Left renal pelvis (tissue), 4 donors: Measurements from ENCODE around the gene HIVEP2. TPM values are rescaled to one million over a fixed set of nuclear protein-coding genes. Genes with fewer than 3 reads are reported as not detected.

Source experiments
- DNase-seq, 4 donors: peaks; one replicate each; pipeline ENCODE4 v3.0.0-alpha.2; 2013; ENCODE audit warnings: low read depth in 4 of 4, low spot score in 3 of 4
- polyA plus RNA-seq, 4 donors: library from polyadenylated mRNA; unstranded; fragments of 120-200 nt; gene quantifications; one replicate each; pipeline ENCODE4 v1.2.1, GENCODE V29; 2013; ENCODE audit not compliant: insufficient read length in 4 of 4

HIVEP2 gene
- polyA plus RNA-seq, 4 donors = 10.2 to 15.8 (median 13.0) TPM

DNA sequence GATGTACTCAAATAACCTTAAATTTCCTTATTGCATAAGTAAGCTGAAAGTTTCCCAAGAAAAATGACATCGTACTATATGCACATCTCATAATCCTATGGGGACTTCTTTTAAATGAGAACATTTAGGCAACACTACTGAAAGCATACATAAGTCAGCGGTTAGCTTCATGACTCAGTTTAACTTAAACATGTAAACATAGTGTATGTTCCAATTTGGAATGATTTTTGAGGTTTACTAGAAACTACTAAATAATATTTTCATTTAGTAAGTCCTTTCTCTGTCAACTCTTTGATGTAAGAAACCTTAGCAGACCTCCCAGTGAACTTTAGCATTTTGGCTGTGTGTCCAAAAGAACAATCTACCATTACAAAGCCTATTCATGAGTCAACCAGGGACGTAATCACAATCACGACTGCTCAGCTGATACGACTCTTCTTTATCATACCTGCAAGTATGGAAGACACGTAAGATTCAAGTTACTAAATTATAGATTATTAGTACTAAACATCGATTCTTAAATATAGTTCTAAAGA is 19.3 kb downstream of the HIVEP2 start:
- no peak for DNase-seq

DNA sequence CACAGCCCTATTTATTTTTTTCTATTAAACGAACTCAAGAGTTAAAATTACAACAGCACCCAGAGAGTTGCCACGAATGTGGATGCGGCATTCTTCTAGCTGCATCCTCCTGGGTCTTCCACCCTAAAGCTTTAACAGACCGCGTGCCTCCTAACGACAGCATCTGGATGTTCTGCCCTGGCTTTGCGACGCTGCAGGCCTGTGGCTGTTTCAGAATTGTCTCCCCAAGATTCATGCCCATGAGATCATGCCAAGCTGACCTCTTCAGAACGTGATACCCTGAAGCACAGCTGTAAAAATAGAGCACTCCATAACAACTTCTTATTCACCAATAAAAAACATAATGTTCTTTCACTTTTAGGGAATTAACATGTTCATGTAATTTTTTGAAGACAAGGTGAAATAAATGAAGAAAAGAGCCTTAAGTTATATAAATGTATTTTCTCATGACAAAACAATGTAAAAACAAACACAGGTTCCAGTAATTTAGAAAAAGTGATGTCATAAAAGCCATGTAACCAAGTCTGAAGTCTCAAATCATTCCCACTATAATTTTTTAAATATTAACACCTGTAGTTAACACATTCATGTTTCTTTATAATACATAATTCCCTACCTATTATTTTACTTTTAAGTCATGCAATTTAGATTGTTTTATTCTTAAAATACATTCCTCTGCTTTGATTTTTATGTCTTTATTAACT is 26.5 kb downstream of the HIVEP2 start:
- no peak for DNase-seq

DNA sequence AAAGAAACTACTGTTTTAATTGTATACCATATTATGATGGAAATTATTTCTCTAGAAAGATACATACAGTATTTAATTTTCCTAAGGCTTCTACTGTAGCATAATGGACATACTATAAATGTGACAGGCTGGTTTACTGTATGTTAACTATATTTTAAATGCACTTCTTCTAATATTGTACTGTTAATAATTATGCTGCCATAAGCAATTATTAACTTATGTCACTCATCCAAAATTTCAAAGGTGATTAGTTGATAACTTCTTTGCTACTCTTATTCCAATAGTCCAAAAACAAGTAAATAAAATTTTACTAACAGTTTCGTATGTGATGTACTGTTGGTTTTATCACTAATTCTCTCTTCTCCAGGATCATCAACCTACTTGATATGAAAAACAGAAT is 28.1 kb downstream of the HIVEP2 start:
- DNase-seq = no peak

DNA sequence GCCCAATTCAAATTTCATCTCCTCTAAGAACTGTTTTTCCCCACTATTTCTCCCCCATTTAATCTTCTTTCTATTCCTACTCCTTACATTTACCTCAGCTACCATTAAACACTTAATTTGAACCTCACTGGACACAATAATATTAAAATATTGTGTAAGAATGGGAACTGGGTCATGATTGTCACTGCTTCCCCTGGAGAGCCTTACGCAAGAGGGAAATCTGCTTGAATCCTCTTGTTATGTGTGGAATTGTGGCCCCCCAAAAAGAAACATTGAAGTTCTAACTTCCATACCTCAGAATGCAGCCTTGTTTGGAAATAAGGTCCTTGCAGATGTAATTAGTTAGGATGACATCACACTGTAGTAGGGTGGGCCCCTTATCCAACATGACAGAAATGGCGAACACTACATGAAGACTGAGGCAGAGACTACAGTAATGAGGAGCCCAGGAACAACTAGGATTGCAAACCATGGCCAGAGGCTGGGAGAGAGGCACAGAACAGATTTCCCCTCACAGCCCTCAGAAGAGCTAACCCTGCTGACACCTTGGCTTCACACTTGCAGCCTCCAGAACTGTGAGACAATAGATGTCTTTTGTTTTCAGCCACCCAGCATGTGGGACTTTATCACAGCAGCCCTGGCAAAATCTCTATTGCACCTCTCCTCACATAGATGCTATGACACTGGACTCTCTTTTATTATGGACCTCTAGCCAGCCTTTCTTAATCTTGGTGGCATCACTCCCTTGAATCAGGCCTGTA is 29.9 kb downstream of the HIVEP2 start:
- DNase-seq = no peak

DNA sequence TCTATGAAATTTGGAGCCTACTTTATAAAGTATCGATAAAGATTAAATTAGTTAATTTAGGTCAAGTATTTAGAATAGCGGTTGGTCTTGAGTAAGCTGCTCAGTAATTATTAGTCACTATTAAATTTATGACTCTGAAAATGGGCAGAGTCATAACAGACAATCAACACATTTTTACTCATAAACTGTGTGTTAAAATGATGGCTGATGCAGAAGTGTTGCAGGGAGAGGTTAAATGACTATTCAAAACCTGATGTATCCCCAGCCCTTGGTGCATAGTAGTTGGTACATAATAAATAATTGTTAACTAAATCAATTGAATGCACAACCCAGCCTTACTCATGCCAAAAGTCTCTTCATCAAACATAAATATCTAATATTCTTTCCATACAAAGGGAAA is 30.6 kb downstream of the HIVEP2 start:
- no peak for DNase-seq

DNA sequence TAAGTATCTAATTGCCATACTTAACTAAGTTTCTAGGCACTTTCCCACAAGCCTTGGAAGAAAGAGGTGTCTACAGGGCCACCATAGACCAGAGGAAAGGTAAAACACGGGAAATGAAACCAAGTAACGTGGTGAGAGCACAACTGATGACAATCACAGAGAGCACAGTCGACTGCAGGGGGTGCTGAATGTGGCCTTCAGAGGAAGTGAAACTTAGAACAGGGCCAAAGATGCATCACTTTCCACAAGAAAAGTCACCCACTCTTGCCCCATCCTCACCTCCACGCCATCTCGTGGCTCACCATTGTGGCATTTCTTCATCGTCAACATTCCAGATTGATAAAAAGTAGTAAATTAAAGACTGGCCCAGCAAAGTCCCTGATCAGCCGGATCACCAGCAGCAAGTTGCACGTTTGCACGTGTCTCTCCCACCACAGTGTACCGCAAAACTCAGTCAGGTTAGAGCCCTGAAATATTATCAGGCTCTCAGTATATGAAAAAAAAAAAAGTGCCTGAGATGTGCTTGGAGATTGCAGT is 31.4 kb downstream of the HIVEP2 start:
- no peak for DNase-seq

DNA sequence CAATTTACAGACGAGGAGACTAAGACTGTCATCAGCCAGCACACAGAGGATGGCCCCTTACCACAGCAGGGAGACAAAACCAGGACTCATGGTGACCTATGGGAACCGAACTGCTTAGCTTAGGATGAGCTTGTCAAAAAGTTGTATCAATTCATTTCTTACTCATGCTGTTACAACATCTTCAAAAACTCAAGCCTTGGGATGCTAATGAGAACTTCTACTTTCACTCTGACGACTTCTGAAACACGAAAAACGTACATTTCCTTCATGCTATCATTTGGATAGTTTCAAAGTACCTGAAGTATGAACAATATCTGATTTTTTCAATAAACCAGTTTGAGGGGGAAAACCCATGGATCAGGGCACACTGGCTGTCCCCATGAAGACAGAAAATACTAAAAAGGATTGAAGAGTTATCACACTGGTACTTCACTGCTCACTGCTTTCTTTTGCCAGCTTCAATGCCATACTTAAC is 31.9 kb downstream of the HIVEP2 start:
- no peak for DNase-seq

DNA sequence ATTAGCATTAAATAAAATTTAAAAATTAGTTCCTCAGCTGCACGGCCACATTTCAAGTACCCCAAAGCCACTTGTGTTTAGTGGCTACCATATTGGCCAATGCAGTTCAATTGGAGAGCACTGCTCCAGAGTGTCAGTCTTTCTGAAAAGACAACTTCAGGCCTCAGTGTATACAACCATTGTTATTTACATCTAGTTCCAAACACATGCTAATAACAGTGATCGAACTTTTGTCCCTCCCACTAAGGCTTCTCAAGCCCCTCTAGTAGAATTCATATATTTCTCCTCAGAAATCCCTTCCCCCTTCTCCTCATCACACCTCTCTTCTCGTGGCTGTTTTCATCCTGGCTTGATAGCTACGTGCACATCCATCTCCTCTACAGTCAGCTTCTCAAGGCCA is 32.9 kb downstream of the HIVEP2 start:
- DNase-seq = no peak

DNA sequence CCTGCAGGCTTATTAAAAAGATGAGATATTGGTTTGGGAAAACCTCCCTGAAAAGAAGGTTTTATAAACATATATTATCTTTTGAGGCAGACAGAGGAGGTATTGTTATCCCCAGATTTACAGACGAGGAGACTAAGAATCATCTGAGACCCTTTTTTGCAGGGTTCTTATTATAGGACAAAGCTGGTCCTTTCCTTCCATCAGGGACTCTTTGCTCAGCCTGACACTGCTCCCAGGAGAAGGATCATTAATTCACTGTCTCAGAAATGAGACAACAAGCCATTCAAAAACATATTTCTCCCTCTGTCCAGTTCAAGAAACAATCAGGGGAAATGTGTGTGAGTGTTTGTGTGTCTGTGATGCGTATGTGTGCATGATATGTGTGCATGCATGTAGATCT is 33.5 kb downstream of the HIVEP2 start:
- DNase-seq = no peak

DNA sequence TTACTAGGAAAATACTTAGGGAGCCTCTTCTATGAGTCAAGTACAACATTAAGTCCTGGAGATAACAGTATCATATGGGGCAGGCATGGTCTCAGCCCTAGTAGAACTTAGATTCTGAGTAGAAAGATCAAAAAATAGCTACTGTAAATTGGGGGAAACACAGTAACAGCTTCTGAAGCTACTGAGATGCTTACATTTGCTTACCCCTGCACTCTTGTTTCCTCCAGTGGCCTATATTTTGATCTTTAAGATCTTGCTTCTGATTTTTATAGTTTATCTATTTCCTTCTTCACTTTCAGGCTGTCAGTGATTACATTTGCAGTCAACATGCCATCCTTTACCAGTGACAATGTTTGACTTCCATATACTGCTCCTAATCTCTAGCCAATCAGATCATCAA is 35.3 kb downstream of the HIVEP2 start:
- no peak for DNase-seq

DNA sequence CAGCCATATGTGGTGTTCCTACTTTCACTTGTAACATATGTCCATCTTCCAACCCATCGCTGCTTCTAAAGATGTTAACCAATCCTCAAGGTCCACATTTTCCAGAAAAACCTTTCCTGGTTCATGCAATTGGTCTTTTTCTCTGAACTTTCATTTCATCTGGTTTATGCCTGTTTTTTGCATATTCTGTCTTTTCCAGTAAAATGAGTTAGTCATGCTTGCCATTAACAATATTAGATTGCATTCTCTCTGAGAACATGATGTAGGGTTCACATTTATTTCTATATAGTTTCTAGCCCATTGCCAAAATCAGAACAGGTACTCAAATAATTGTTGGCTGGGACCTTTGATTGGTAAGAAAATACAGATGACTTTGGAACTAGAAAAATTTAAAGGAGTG is 36.7 kb downstream of the HIVEP2 start:
- DNase-seq = no peak

DNA sequence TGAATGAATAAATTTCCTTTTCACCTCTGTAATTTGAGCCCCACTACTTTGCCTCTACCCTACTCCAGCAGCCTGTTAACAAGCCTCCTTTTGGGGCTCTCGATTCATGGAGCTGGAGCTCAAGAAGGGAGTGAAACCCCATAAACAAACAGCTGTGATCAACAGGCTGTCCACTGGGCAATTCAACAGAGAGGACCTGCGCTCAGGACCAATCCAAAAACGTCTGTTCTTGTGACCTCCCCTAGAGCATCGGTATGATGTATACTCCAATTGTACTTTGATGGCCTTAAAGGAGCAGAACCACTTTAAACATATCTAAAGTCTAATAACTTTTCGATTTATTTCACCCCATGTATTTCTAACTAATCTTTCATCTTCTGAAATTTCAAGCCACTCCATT is 37.4 kb downstream of the HIVEP2 start:
- no peak for DNase-seq

DNA sequence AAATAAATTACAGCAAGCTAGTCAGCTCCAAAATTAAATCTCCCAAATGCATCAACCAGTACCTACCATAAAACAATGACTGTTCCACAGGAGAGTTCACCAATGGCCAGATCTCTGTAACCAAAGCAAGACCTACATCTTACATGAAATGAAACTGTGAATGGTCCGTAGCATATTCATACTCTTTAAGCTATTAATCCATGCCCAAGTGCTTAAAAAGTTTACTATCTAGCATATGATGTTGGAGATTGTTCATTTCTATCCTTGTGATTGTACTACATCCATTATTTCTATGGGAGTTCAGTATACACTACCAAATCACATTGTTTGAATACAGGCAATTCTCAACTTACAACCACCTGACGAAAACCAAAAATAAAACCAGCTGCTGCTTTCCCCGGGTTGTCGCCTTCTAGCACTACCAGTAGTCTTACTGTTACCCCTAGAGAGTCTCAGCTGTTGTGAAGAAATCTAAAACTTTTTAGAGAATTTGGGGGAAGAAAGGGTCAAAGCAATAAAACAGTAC is 38.0 kb downstream of the HIVEP2 start:
- DNase-seq = no peak

DNA sequence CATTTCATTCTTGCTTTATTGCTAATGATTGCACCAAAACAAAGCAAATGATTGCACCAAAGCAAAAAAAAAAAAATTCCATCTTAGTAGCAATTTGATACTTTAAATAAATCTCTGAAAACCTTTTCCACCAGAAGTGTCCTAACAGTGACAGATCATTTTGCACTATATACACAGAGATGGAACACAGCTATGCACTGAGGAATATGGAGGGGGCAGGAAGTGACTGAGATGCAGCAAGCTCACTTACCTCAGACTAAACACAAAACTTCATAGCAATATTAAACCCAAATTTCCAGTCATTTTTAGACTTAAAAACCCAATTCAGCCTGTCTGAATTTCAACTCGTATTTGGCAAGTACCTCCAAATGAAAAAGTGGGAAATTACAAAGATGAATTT is 41.2 kb downstream of the HIVEP2 start:
- no peak for DNase-seq

DNA sequence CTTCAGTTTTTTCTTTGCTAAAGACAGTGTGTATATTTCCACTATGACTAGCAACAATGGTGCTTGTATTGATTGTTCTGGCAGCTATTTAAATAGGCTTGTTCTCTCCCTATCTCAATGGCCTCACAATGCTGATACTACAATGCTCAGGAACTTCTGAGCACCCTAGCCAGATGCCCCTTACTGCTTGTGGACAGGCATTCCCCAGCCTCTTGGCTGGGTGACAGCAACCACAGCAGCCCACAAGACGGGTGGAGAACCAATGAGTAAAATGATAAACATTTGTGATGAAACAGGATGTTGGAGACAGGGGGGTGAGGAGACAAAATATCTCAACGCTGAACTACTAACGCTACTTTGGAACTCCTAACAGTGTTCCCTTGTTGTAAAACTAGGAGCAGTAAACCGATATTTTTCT is 42.3 kb downstream of the HIVEP2 start:
- no peak for DNase-seq

DNA sequence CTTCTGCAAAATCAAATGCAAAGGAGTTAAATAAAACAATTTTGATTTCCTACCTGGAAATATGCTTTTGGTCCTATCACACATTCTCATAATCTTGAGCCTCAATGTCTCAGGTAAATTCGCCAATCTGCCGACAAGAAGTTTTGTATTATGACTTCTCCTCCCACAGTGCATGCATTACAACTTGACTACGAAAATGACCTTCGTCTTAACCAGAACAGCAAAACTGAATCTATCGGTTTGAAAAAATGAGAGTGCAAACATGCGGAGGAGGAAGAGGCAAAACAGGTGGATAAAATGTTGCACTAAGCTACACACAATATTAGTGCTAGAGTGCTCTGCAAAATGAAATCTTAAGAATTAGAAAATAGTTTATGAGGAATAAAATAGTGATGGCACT is 43.4 kb downstream of the HIVEP2 start:
- DNase-seq = no peak

DNA sequence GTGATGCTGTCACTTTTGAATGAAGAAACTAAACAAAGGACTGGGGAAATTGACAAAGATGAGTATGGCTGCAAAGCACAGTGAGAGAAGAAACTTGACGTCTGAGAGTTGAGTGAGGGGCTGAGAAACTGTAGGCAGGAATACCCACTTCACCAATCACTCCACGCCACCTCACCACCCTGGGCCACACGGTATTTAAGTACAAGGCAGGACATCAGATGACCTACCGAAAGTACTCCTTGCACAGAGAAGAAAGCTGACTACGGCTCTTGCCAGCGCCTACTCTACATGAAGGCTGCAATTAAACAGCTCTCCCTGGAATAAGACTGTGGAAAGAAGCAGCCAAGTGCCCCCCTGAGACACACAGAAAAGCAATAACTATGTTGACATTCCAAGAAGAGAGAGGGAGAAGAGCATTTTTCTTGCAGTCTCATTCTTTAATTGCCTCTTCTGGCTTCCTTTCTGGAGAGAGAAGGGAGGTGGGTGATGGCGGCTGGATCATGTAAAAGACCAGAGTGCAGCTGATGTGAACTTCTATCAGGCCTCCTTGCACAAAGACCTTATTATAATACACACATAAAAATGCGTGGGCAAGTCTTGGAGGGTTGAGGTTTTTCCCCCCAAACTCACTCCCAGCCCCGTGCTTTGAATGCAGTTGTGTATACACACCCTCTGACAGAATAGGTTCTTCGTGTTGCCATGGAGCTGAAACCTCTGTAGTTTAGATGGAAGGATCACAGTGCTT is 44.6 kb downstream of the HIVEP2 start:
- DNase-seq = no peak

DNA sequence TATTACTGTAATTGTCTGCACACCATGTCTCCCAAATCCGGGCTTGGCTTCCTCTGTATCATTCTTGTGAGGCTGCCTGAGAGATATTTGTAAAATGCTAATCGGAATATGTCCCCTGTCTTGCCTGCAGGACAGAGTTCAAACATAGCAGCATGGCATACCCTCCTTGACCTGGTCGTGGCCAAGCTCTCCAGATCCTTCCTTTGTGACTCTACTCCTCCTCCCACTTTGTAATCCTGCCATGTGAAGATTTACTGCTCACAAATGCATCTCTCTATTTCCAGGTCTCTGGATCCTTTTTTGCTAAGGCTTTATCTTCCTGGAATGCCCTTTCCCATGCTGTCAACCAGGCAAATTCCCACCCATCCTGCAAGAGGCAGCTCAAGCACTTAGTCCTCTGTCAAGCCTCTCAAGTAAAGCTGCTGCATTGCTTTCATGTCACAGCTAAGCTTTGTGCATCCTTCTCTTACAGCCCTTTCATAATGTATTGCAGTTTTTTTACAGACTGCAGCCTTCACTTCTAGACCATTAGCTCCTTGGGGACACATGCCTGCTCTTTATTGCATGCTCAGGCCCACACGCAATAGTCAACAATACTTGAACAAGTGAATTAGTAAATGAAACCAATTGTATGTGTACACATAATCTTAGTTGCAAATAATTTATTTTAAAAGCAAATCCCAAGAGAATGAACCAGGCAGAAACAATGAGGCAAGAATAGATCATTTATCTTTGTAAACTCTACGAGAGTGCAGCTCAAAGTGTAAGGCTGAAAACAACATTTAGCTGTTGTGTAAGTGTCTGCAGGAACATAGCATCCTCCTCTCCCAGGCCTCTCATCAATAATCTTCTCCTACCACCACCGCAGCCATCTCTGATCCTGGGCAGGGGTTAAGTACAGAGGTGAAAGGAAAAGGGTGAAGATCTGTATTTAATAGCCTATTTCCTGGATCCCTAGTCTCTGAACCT is 45.8 kb downstream of the HIVEP2 start:
- DNase-seq = no peak

DNA sequence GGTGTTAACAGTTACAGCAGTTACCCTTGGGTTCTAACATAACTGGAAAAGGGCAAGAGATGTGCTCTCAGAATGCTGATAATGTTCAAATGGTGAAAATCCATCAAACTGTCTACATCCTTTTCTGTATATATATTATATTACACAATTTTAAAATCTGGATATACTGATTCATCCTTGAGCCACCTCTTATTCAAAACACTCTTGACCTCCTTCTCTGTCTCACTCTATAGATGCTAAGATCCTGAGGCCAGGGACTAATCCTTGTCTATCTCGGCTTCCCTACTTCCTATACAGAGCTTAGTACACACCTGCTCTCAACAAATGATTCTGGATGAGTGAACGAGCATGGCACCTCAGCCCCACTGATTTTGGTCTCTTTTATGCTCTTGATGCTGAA is 47.3 kb downstream of the HIVEP2 start:
- DNase-seq = no peak

DNA sequence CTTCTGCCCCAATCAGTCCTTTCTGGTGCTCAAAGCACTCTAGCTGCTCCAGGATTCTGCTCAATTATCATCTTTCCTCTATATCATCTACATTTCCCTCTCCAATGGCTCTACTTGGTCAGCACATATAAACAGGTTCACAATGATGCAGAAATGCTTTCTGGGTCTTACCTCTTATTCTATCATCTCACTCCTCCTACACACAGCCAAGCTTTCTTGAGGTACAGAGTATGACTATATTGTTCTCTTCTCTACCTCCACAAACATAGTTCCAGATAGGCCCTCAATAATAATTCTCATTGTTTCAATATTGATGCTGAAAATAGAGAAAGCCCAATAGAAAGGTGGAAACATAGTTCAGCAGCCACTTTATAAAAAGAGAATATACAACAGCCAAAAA is 48.2 kb downstream of the HIVEP2 start:
- no peak for DNase-seq
